GM13976 (cell line): ENCODE data around the gene PGM1.

Source experiments
- DNase-seq: peaks from one replicate; pipeline ENCODE4 v3.0.0; 2012; ENCODE audit warnings: low spot score
- CTCF ChIP-seq: IDR thresholded peaks from 2 replicates; pipeline ENCODE4 v1.5.1; 2012; ENCODE audit warnings: borderline replicate concordance, mild to moderate bottlenecking; ENCODE audit not compliant: insufficient read depth; ENCODE audit errors: extremely low read depth, missing control alignments, control extremely low read depth
- in situ Hi-C: fragments of 300-500 bp; cut with MboI; formaldehyde crosslinking; loops from one replicate; pipeline ENCODE4 v1.12.0; 2022; ENCODE audit warnings: low sequenced_read_pairs, mixed read lengths, inconsistent platforms; ENCODE audit not compliant: unreplicated experiment

PGM1 gene

GRCh38 chr1:63623952-63624351 is 30.7 kb downstream of the PGM1 start:
- no peak for DNase-seq
- no peak for TF ChIP-seq CTCF
- in situ Hi-C loops, result loop anchor here (25.0 kb wide), 2 partner anchors 513 to 613 kb away; no protein-coding TSS in a partner anchor

- no peak for DNase-seq
- in situ Hi-C loops, result loop anchor here (25.0 kb wide), 2 partner anchors 512 to 612 kb away; no protein-coding TSS in a partner anchor
Measured at GRCh38 chr1:63624911-63625310, 31.7 kb downstream of the PGM1 start.

GRCh38 chr1:63626222-63626621 is 33.0 kb downstream of the PGM1 start:
- no peak for TF ChIP-seq CTCF
- in situ Hi-C loops, result no loop called here
- DNase-seq, result no peak

More at GRCh38 chr1:63624911-63625310, 31.7 kb downstream of the PGM1 start:
- TF ChIP-seq CTCF, result no peak

GRCh38 chr1:63628607-63629006 is 35.4 kb downstream of the PGM1 start:
- no peak for DNase-seq
- TF ChIP-seq CTCF, result no peak
- in situ Hi-C loops, result no loop called here

- in situ Hi-C loops, result no loop called here
- no peak for DNase-seq
Measured at GRCh38 chr1:63630238-63630637, 37.0 kb downstream of the PGM1 start.

GRCh38 chr1:63630666-63631065 is 37.5 kb downstream of the PGM1 start:
- in situ Hi-C loops, result no loop called here
- no peak for DNase-seq
- TF ChIP-seq CTCF, result no peak

More at GRCh38 chr1:63630238-63630637, 37.0 kb downstream of the PGM1 start:
- TF ChIP-seq CTCF, result no peak

GRCh38 chr1:63632110-63632509 is 38.9 kb downstream of the PGM1 start:
- DNase-seq, result no peak
- in situ Hi-C loops, result no loop called here
- TF ChIP-seq CTCF, result no peak
